Measurements from ENCODE around the gene MBP. TPM values are rescaled to one million over a fixed set of nuclear protein-coding genes. Genes with fewer than 3 reads are reported as not detected.

Gene MBP
- total RNA-seq, 1 experiment from 2014 or later, result 65.2 TPM

GRCh38 chr18:77155031-77155430 lies 22.4 kb upstream of the MBP start:
- in situ Hi-C loops (cut with HindIII; ENCODE audit: low pct_unique_long_range_greater_than_20kb, low sequenced_read_pairs), result no loop called here

DNA sequence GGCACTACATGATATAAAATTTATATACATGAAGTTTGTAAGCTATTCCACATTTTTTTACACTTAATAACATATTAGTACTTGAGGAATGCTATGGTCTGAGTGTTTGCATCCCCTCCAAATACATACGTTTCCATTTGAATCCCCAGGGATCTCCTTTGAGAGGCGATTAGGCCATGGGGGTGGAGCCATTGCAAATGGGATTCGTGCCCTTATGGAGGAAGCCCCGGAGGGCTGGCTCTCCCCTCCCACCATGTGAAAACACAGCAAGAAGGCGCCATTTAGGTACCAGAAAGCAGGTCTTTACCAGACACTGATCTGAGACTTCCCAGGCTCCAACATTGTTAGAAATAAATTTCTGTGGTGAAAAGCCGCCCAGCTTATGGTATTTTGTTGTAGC lies 20.8 kb upstream of the MBP start:
- no peak for DNase-seq (ENCODE audit: low read depth, low spot score)
- in situ Hi-C loops (cut with HindIII; ENCODE audit: low pct_unique_long_range_greater_than_20kb, low sequenced_read_pairs), result no loop called here

More at GRCh38 chr18:77155031-77155430, 22.4 kb upstream of the MBP start:
- DNase-seq (ENCODE audit: low read depth, low spot score), result no peak

- DNase-seq (ENCODE audit: low read depth, low spot score), result no peak
- in situ Hi-C loops (cut with HindIII; ENCODE audit: low pct_unique_long_range_greater_than_20kb, low sequenced_read_pairs), result no loop called here
These were observed 19.4 kb upstream of the MBP start for GRCh38 chr18:77151772-77152520.

- in situ Hi-C loops (cut with HindIII; ENCODE audit: low pct_unique_long_range_greater_than_20kb, low sequenced_read_pairs), result no loop called here
These were observed 18.6 kb upstream of the MBP start for GRCh38 chr18:77151033-77151771.

GRCh38 chr18:77150588-77150987 lies 18.0 kb upstream of the MBP start:
- in situ Hi-C loops (cut with HindIII; ENCODE audit: low pct_unique_long_range_greater_than_20kb, low sequenced_read_pairs), result no loop called here
- DNase-seq (ENCODE audit: low read depth, low spot score), result no peak

More at GRCh38 chr18:77151033-77151771, 18.6 kb upstream of the MBP start:
- no peak for DNase-seq (ENCODE audit: low read depth, low spot score)

DNA sequence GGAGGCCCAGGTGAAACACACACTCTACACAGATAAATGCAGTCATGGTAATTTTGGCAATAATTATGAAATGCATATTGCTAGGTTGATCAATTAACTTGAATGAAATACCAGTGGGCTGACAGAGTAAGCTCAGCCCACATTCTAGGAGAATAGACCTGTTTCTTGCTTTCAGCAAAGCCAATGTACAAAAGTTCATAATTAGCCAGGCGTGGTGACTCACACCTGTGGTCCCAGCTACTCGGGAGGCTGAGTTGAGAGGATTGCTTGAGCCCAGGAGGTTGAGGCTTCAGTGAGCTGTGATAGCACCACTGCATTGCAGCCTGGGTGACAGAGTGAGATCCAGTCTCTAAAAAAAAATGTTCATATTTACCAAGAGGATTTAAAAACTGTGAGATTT lies 15.7 kb upstream of the MBP start:
- no peak for DNase-seq (ENCODE audit: low read depth, low spot score)
- in situ Hi-C loops (cut with HindIII; ENCODE audit: low pct_unique_long_range_greater_than_20kb, low sequenced_read_pairs), result no loop called here

GRCh38 chr18:77147418-77147852 lies 14.9 kb upstream of the MBP start:
- DNase-seq (ENCODE audit: low read depth, low spot score), result no peak
- in situ Hi-C loops (cut with HindIII; ENCODE audit: low pct_unique_long_range_greater_than_20kb, low sequenced_read_pairs), result no loop called here

GRCh38 chr18:77146249-77147080 lies 13.9 kb upstream of the MBP start:
- in situ Hi-C loops (cut with HindIII; ENCODE audit: low pct_unique_long_range_greater_than_20kb, low sequenced_read_pairs), result no loop called here
- DNase-seq (ENCODE audit: low read depth, low spot score), result no peak

DNA sequence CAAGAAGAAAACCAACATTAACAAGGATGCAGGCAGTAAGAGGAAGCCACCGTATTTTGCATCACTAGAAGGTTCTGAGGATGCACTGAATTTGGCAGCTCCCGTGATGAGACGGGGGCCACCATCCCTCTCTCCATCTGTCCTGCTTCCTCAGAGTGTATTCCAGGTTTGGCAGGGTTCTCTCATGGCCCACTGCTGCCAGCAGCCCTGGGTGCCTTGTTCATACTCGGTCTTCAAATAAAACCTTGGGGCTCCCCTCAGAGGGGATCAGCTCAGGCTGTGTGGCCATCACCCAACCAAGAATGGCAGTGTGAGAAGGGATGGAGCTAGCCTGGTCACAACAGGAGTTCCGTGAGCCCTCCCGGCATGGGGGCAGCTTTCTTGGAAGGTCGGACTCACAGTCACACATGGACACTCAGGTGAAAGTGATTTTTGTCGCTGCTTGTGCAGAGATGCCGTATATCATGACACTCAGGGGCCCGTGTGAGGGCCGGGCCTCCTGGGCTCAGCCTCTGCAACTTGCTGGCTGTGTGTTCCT lies 12.8 kb upstream of the MBP start:
- DNase-seq (ENCODE audit: low read depth, low spot score), result no peak
- in situ Hi-C loops (cut with HindIII; ENCODE audit: low pct_unique_long_range_greater_than_20kb, low sequenced_read_pairs), result no loop called here

GRCh38 chr18:77144451-77145118 lies 12.0 kb upstream of the MBP start:
- in situ Hi-C loops (cut with HindIII; ENCODE audit: low pct_unique_long_range_greater_than_20kb, low sequenced_read_pairs), result no loop called here
- DNase-seq (ENCODE audit: low read depth, low spot score), result no peak

GRCh38 chr18:77144046-77144445 lies 11.5 kb upstream of the MBP start:
- in situ Hi-C loops (cut with HindIII; ENCODE audit: low pct_unique_long_range_greater_than_20kb, low sequenced_read_pairs), result no loop called here
- DNase-seq (ENCODE audit: low read depth, low spot score), result no peak

DNA sequence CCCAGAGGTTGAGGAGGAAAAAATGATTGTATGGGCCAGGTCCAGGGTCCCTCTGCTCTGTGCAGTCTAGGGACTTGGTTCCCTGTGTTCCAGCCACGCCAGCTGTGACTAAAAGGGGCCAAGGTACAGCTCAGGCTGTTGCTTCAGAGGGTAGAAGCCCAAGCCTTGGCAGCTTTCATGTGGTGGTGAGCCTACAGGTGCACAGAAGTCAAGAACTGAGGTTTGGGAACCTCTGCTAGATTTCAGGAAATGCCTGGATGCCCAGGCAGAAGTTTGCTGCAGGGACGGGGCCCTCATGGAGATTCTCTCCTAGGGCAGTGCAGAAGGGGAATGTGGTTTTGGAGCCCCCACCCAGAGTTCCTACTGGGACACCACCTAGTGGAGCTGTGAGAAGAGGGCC lies 10.6 kb upstream of the MBP start:
- in situ Hi-C loops (cut with HindIII; ENCODE audit: low pct_unique_long_range_greater_than_20kb, low sequenced_read_pairs), result no loop called here
- DNase-seq (ENCODE audit: low read depth, low spot score), result no peak

DNA sequence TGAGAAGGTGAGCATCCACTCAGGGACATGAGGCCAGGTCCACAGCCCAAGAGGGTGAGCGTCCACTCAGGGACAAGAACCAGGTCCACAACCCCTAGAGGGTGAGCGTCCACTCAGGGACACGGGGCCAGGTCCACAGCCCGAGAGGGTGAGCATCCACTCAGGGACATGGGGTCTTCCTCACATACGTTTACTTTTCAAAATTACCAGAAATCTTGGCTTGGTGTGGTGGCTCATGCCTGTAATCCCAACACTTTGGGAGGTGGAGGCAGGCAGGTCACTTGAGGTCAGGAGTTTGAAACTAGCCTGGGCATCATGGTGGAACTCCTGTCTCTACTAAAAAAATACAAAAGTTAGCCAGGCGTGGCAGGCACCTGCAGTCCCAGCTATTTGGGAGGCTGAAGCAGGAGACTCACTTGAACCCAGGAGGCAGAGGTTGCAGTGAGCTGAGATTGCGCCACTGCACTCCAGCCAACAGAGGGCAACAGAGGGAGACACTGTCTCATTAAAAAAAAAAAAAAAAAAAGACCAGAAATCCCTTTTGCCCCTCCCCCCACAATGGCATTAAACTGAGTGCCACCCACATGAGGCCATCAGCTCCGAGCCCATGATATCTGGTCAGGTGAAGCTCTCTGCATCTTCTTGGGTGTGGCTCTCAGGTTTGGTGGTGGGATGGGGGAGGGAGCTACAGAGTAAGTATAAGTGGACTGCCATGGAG lies 9.0 kb upstream of the MBP start:
- DNase-seq (ENCODE audit: low read depth, low spot score), result no peak
- in situ Hi-C loops (cut with HindIII; ENCODE audit: low pct_unique_long_range_greater_than_20kb, low sequenced_read_pairs), result no loop called here

GRCh38 chr18:77140439-77141109 lies 8.0 kb upstream of the MBP start:
- DNase-seq (ENCODE audit: low read depth, low spot score), result no peak
- in situ Hi-C loops (cut with HindIII; ENCODE audit: low pct_unique_long_range_greater_than_20kb, low sequenced_read_pairs), result no loop called here

DNA sequence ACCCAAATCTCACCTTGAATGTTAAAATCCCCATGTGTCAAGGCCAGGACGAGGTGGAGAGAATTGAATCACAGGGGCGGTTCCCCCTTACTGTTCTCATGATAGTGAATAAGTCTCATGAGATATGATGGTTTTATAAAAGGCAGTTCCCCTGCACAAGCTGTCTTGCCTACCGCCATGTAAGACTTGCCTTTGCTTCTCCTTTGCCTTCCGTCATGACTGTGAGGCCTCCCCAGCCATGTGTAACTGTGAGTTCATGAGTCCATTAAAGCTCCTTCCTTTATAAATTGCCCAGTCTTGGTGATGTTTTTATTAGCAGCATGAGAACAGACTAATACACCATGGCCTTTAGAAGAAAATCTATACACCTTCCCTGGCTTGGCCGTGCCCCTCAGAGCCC lies 7.4 kb upstream of the MBP start:
- no peak for DNase-seq (ENCODE audit: low read depth, low spot score)
- in situ Hi-C loops (cut with HindIII; ENCODE audit: low pct_unique_long_range_greater_than_20kb, low sequenced_read_pairs), result no loop called here

- no peak for DNase-seq (ENCODE audit: low read depth, low spot score)
- in situ Hi-C loops (cut with HindIII; ENCODE audit: low pct_unique_long_range_greater_than_20kb, low sequenced_read_pairs), result no loop called here
These were observed 7.0 kb upstream of the MBP start for GRCh38 chr18:77139619-77140018.
